WTC11 (cell line): ENCODE data around the gene CARMIL1.

Experiments
- JAZF1 ChIP-seq: fragments of 250-450 bp; sonication (Bioruptor Pico); IDR thresholded peaks from 2 replicates; pipeline ENCODE4 v1.9.0; 2021; ENCODE audit warnings: moderate library complexity, mild to moderate bottlenecking, inconsistent platforms
- RELA ChIP-seq: sonication (generic); formaldehyde crosslinking; IDR thresholded peaks from 2 replicates; pipeline ENCODE4 v1.8.1; 2022; ENCODE audit warnings: missing genetic modification reagents, mild to moderate bottlenecking, borderline replicate concordance
- ZNF121 ChIP-seq: sonication (generic); formaldehyde crosslinking; IDR thresholded peaks from 2 replicates; pipeline ENCODE4 v1.8.0; 2023; ENCODE audit warnings: missing genetic modification reagents
- TF ChIP-seq, protein P1 (sequence below): fragments of 200-600 bp; IDR thresholded peaks from 2 replicates; pipeline ENCODE4 v1.8.0; 2022; ENCODE audit warnings: antibody characterized with exemption

DNA sequence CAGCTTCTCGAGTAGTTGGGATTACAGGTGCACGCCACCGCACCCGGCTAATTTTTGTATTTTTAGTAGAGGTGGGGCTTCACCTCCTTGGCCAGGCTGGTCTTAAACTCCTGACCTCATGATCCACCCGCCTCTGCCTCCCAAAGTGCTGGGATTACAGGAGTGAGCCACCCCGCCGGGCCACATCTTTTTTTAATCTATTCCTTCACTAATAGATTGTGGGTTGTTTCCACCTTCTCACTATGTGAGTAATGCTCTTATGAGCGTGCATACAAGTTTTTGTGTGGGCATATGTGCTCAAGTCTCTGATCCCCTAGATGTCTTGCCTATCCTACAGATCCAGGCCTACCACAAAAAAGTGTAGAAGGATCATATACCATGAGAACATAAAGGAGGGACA, 30.7 kb downstream of the CARMIL1 start:
- no peak for TF ChIP-seq RELA (CRISPR knock-in tag)
- TF ChIP-seq, protein P1, sequence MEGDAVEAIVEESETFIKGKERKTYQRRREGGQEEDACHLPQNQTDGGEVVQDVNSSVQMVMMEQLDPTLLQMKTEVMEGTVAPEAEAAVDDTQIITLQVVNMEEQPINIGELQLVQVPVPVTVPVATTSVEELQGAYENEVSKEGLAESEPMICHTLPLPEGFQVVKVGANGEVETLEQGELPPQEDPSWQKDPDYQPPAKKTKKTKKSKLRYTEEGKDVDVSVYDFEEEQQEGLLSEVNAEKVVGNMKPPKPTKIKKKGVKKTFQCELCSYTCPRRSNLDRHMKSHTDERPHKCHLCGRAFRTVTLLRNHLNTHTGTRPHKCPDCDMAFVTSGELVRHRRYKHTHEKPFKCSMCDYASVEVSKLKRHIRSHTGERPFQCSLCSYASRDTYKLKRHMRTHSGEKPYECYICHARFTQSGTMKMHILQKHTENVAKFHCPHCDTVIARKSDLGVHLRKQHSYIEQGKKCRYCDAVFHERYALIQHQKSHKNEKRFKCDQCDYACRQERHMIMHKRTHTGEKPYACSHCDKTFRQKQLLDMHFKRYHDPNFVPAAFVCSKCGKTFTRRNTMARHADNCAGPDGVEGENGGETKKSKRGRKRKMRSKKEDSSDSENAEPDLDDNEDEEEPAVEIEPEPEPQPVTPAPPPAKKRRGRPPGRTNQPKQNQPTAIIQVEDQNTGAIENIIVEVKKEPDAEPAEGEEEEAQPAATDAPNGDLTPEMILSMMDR, result no peak
- no peak for TF ChIP-seq JAZF1 (CRISPR knock-in tag)
- TF ChIP-seq ZNF121 (CRISPR knock-in tag), result no peak
